NCI-H460 (cell line): ENCODE results near the gene SLC35A3. TPM values are rescaled to one million over a fixed set of nuclear protein-coding genes. Genes with fewer than 3 reads are reported as not detected.
"Not testable (repeated sequence)": the region's sequence is repeated elsewhere in the genome, so short reads cannot be mapped to it uniquely, and the experiment has no call there.

Experiments used
- DNase-seq: peaks from one replicate; pipeline ENCODE4 v3.0.0-alpha.2; 2016; ENCODE audit warnings: low read depth; ENCODE audit errors: extremely low read depth
- polyA plus RNA-seq: library from polyadenylated mRNA; depleted of rRNA; stranded (reverse); fragments of >200 nt; gene quantifications from 2 replicates; pipeline ENCODE4 v1.2.3, GENCODE V29; 2014; cell fraction: nucleus; rRNA removed
- total RNA-seq: library from RNA; depleted of rRNA; stranded (reverse); fragments of >200 nt; shearing (Covaris generic); gene quantifications from 2 replicates; pipeline ENCODE4 v1.2.3, GENCODE V29; 2014; rRNA removed

Gene SLC35A3
- total RNA-seq = 22.9 and 31.9 TPM in 2 replicates
- polyA plus RNA-seq = 14.0 and 26.7 TPM in 2 replicates

- peak; percentile 40 for DNase-seq
These were observed at the start of gene SLC35A3 for GRCh38 chr1:99969729-99970621. SLC35A3 (plus strand) TSS chr1:99969996; CDS start chr1:99993555, 23,559 bp downstream.

- no peak for DNase-seq
These were observed 35.0 kb upstream of the SLC35A3 start for GRCh38 chr1:99934801-99935200.

GRCh38 chr1:99935534-99935933, 34.3 kb upstream of the SLC35A3 start:
- no peak for DNase-seq

GRCh38 chr1:99936071-99936470, 33.7 kb upstream of the SLC35A3 start:
- no peak for DNase-seq

DNA sequence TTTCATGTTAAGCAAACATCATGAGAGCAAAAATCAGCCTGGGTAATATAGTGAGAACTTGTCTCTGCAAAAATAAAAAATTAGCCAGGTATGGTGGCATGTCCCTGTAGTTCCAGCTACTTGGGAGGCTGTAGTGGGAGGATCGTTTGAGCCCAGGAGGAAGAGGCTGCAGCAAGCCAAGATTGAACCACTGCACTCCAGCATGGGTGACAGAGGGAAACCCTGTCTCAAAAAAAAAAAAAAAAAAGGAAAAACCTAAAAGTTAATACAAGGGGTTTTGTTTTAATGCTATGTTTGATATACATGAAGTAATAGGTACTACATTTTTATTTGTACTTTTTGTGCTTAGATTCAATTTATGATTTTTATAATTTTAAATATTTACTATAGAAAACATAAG, 27.1 kb upstream of the SLC35A3 start:
- no peak for DNase-seq

- DNase-seq = peak; percentile 4
These were observed 26.5 kb upstream of the SLC35A3 start for GRCh38 chr1:99943223-99943794.

DNA sequence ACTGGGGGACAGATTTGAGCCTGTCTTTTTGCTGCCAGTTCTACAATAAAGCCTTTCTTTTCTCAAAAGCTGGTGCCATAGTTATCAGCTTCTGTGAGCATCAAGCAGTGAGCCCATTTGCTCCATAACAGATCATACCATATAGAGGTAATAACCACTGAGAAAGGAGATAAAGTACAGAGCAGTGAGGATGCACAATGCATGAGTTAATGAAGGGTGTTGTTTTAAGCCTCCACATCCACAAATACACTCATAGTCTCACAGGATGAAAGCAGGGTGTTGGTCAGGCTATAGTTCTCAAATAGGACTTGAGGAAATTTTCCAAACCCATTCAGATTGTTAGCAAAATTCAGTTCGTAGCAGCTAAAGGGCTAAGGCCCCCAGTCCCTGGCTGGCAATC, 25.6 kb upstream of the SLC35A3 start:
- DNase-seq = no peak

GRCh38 chr1:99945174-99945573, 24.6 kb upstream of the SLC35A3 start:
- DNase-seq = no peak

DNA sequence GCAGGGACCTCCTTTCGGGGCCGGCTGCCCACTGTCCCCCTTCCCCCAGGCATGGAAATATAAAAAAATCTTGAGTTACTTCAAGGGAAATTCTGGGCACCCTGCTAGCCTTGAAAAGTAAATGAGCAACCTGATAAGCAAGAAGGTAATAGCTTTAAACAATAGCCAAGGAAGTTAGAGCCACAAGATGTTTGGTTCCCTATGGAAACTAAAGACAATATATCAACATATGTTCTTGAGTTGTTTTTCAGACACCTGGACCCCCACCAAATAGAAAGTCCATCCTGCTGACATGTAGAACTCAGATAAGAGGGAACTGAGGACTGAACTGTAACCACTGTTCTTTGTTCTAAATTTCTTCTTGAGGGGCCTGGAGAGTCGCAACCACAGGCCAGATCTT, 19.3 kb upstream of the SLC35A3 start:
- DNase-seq = no peak

- no peak for DNase-seq
These were observed 17.3 kb upstream of the SLC35A3 start for GRCh38 chr1:99952522-99952921.

DNA sequence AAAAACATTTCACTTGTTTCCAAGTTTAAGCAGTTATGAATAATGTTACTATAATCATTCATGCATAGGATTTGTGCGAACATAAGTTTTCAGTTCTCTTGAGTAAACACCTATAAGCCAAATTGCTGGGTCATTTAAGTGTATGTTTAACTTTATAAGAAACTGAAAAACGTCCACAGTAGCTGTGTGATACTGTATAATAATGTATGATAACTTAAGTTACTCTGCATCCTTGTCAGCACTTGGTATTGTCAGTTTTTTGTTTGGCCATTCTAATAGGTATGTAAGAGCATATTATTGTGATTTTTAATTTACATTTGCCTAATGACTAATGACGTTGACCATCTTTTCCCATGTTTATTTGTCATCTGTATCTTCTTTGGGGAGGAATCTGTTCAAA, 14.4 kb upstream of the SLC35A3 start:
- DNase-seq = no peak

- no peak for DNase-seq
These were observed 13.0 kb upstream of the SLC35A3 start for GRCh38 chr1:99956755-99957154.

GRCh38 chr1:99957818-99958217, 12.0 kb upstream of the SLC35A3 start:
- no peak for DNase-seq

DNA sequence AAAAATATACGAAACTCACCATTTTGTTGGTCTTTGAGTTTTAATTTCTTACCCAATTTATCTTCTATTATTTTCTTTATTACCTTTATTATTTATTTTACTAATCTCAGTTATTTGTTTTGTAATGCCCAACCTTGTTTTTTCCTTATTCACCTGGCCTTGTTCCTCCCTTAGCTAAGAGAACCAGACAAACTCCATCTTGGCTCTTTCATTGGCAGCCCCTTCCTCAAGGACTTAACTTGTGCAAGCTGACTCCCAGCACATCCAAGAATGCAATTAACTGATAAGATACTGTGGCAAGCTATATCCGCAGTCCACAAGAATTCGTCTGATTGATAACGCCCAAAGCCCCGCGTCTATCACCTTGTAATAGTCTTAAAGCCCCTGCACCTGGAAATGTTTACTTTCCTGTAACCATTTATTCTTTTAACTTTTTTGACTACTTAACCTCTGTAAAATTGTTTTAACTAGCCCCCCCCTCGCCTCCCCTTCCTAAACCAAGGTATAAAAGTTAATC, 10.5 kb upstream of the SLC35A3 start:
- DNase-seq = not testable (repeated sequence)

GRCh38 chr1:99960260-99960659, 9.5 kb upstream of the SLC35A3 start:
- not testable (repeated sequence) for DNase-seq

- DNase-seq = no peak
These were observed 6.6 kb upstream of the SLC35A3 start for GRCh38 chr1:99963041-99963795.

- DNase-seq = no peak
These were observed 5.0 kb upstream of the SLC35A3 start for GRCh38 chr1:99964806-99965205.

- DNase-seq = no peak
These were observed 4.0 kb upstream of the SLC35A3 start for GRCh38 chr1:99965646-99966375.

DNA sequence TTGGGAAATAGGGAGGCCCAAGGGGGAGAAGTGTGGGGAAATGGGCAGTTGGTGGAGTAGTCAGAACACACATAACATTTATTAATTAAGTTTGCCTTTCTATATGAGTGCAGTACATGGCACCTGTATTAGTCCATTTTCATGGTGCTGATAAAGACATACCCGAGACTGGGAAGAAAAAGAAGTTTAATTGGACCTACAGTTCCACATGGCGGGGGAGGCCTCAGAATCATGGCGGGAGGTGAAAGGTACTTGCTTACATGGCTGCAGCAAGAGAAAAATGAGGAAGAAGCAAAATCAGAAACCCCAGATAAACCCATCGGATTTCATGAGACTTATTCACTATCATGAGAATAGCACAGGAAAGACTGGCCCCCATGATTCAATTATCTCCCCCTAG, 1.6 kb upstream of the SLC35A3 start:
- no peak for DNase-seq

- no peak for DNase-seq
These were observed 502 bp upstream of the SLC35A3 start for GRCh38 chr1:99969260-99969728.
